Kidney (tissue), 14 donors: Measurements from ENCODE around the gene ZFP62. TPM values are rescaled to one million over a fixed set of nuclear protein-coding genes. Genes with fewer than 3 reads are reported as not detected.

ENCODE experiments used
- DNase-seq, 5 donors: peaks; one replicate each; pipeline ENCODE4 v3.0.0-alpha.2; 2013 to 2020
- FAIRE-seq: peaks from 2 replicates; lab custom pipeline; 2012; peaks lifted over from hg19 to GRCh38; lab: Jason Lieb, UNC
- H3K27ac ChIP-seq, 2 donors: one replicate each; pipeline ENCODE4 v1.7.0; 2013; ENCODE audit warnings: low read depth in 2 of 2, low read length in 2 of 2, inconsistent platforms in 1 of 2
- H3K27me3 ChIP-seq: one replicate; pipeline ENCODE4 v1.7.1; 2013; ENCODE audit warnings: low read length, inconsistent platforms; ENCODE audit not compliant: control insufficient read depth, insufficient read depth
- H3K36me3 ChIP-seq, 3 donors: one replicate each; pipeline versions ENCODE4 v1.7.0 to v1.7.1; 2013; ENCODE audit warnings: low read length in 3 of 3, control low read depth in 1 of 3, inconsistent platforms in 1 of 3; ENCODE audit not compliant: insufficient read depth in 3 of 3, control insufficient read depth in 2 of 3
- H3K4me1 ChIP-seq, 3 donors: one replicate each; pipeline versions ENCODE4 v1.7.0 to v1.7.1; 2013; ENCODE audit warnings: low read length in 3 of 3, inconsistent platforms in 1 of 3, low read depth in 1 of 3; ENCODE audit not compliant: control insufficient read depth in 2 of 3, insufficient read depth in 2 of 3
- H3K4me3 ChIP-seq, 3 donors: one replicate each; pipeline versions ENCODE4 v1.7.0 to v1.8.1; 2013; ENCODE audit warnings: low read length in 3 of 3, control low read depth in 1 of 3, inconsistent platforms in 1 of 3
- H3K9ac ChIP-seq, 3 donors: one replicate each; pipeline versions ENCODE4 v1.7.0 to v1.7.1; 2013; ENCODE audit warnings: low read length in 3 of 3, control low read depth in 1 of 3, inconsistent platforms in 1 of 3
- H3K9me3 ChIP-seq, 3 donors: one replicate each; pipeline versions ENCODE4 v1.7.0 to v1.7.1; 2013; ENCODE audit warnings: low read length in 3 of 3, control low read depth in 1 of 3, inconsistent platforms in 1 of 3; ENCODE audit not compliant: control insufficient read depth in 2 of 3, insufficient read depth in 1 of 3
- intact Hi-C: fragments of 100-400 bp; cut with DNase I; formaldehyde crosslinking; loops from one replicate; pipeline ENCODE4 v1.11.1; 2022
- polyA plus RNA-seq: library from polyadenylated mRNA; stranded (reverse); fragments of 350-450 nt; fragmentation: Illumina TruSeq; extraction: RNeasy Lipid Tissue Mini Kit (QIAGEN cat#74804); gene quantifications from one replicate; pipeline ENCODE4 v1.2.3, GENCODE V29; 2014; ENCODE audit warnings: low read depth, low replicate concordance; ENCODE audit not compliant: insufficient read depth
- total RNA-seq: library from RNA; stranded (reverse); fragmentation: NEBNext Ultra II Directional; extraction: Animal tissue kit (Norgen Biotek cat#: 25700); gene quantifications from one replicate; pipeline ENCODE4 v1.2.1, GENCODE V29; 2021
- TF ChIP-seq, protein P1 (sequence below): IDR thresholded peaks from 3 replicates; pipeline ENCODE4 v1.5.1; 2012; ENCODE audit warnings: mild to moderate bottlenecking, moderate library complexity, borderline replicate concordance; ENCODE audit not compliant: insufficient read depth; ENCODE audit errors: extremely low read depth
- donor health status: control.
- donor health status: control.
- donor health status: control.
- donor health status: control.
- donor health status: control.
- donor health status: DM: yes; HTN: yes; CAD: no.
- donor health status: Normal renal cell carcinoma (clear cell type).

ZFP62 gene
- total and polyA plus RNA-seq, 2 donors from 2014 or later, result 16.2 to 30.7 TPM

DNA sequence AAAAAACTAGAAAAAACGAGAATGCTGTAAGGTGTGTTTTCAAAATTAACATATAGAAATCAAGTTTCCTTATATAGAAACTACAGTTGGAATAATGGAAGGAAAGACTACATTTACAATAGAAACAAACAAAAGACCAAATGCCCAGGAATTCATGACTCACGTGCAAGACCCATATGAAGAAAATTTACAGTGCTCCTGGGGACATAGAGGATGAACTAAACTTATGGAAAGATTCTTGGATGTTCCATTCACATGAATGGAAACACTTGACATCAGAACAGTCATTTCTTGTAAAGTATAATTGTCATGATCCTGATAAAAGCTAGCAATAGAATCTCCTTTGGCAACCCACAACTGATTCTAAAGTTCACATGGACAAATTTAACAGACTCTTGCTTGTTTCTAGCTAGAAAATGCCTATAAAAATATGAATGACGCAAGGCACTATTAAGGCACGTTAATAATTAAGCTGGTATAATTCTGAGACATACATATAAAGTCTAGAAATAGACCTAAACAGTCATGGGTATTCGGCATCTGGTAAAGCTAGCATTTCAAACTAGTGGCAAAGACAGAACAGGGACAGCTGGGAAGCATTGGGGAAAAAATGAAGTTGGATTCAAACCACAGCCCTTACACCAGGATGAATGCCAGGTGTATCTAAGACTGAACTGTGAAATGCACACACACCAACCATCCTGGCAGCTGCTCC is 5.1 kb upstream of the ZFP62 start:
- H3K9me3 ChIP-seq, result no peaks in the 10 kb centered on the region
- TF ChIP-seq, protein P1, sequence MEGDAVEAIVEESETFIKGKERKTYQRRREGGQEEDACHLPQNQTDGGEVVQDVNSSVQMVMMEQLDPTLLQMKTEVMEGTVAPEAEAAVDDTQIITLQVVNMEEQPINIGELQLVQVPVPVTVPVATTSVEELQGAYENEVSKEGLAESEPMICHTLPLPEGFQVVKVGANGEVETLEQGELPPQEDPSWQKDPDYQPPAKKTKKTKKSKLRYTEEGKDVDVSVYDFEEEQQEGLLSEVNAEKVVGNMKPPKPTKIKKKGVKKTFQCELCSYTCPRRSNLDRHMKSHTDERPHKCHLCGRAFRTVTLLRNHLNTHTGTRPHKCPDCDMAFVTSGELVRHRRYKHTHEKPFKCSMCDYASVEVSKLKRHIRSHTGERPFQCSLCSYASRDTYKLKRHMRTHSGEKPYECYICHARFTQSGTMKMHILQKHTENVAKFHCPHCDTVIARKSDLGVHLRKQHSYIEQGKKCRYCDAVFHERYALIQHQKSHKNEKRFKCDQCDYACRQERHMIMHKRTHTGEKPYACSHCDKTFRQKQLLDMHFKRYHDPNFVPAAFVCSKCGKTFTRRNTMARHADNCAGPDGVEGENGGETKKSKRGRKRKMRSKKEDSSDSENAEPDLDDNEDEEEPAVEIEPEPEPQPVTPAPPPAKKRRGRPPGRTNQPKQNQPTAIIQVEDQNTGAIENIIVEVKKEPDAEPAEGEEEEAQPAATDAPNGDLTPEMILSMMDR, result no peak
- DNase-seq, result peak in 2 of 5 donors; percentile 13 to 36
- no peak overlapping the region for H3K4me3 ChIP-seq
- FAIRE-seq, result no peak
- no peaks in the 10 kb centered on the region for H3K27me3 ChIP-seq
- H3K4me1 ChIP-seq, result no peaks in the 10 kb centered on the region
- no peaks in the 10 kb centered on the region for H3K36me3 ChIP-seq
- no peak overlapping the region for H3K9ac ChIP-seq
- H3K27ac ChIP-seq, result no peak overlapping the region
- intact Hi-C loops, result loop anchor here (10.0 kb wide), 1 partner anchor 81 kb away; no protein-coding TSS in a partner anchor

DNA sequence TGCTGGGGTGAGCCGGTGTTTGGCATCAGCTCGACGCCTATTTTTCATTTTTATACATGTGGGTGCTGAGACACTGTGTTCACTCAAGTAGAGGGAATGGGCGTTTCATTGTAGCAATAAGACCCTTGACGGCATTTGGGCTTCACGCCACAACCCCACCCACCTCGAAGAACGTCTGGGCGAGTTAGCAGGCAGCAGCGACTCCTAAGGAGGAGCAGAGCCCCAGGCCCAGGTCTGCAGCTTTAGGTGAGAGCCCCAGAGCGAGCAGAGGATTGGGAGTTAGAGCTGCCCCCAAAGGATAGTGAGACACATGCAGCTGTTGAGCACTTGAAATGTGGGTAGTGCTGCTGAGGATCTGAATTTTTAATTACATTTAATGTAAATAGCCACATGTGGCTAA is 1.6 kb upstream of the ZFP62 start:
- FAIRE-seq, result no peak
- no peak overlapping the region for H3K9ac ChIP-seq
- H3K4me3 ChIP-seq, result no peak overlapping the region
- TF ChIP-seq, protein P1, result no peak
- H3K36me3 ChIP-seq, result no peaks in the 10 kb centered on the region
- H3K27ac ChIP-seq, result no peak overlapping the region
- no peaks in the 10 kb centered on the region for H3K9me3 ChIP-seq
- peak in 1 of 5 donors; percentile 12 for DNase-seq
- intact Hi-C loops, result loop anchor here (10.0 kb wide), 1 partner anchor 78 kb away; no protein-coding TSS in a partner anchor
- no peaks in the 10 kb centered on the region for H3K27me3 ChIP-seq
- H3K4me1 ChIP-seq, result peaks cover 0 to 4% (median 0%) of the 10 kb centered on the region in 3 donors

DNA sequence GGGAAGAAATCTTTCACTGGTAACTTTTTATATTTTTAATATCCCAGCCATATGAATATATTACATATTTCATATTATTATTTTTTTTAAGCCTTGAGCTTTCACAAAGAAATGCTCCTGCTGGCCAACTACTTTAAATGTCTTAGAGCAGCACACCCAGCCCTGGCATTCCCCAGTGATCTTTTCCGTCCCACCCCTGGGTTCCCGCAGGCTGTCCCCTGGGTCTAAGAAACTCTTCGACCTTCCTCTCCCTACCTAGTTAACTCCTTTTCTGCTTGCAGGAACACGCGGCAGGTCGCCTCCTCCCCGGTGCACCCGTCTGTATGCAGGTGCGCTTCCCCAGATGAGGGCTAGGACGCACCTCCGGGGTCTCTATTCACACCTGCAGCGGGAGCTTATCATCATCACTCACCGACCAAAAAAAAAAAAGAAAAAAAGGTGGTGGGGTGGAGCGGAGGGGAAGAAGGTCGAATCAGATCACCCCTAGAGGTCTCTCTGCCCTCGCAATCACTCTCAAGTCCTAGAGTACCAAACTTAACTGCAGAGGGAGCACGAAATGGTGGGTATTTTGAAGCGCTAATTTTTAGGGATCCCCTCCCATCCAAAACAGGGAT is 696 bp downstream of the ZFP62 start:
- peak in 4 of 5 donors; percentile 24 to 79 (median 72) for DNase-seq
- Histone ChIP-seq H3K4me1 (peaks cover 0 to 4% (median 0%) of the 10 kb centered on the region in 3 donors), H3K9ac (peak overlapping the region; percentile 89 to 92 (median 90)), H3K9me3 (no peaks in the 10 kb centered on the region), H3K27me3 (no peaks in the 10 kb centered on the region), H3K36me3 (peaks cover 0 to 7% (median under 1%) of the 10 kb centered on the region in 3 donors), H3K4me3 (peak overlapping the region; percentile 91 to 92 (median 91)), H3K27ac (peak overlapping the region; percentile 86)
- TF ChIP-seq, protein P1, result peak; percentile 1
- FAIRE-seq, result no peak
- intact Hi-C loops, result loop anchor here (10.0 kb wide), 1 partner anchor 76 kb away; no protein-coding TSS in a partner anchor
